Transverse colon (tissue), 4 donors: ENCODE measurements around the gene GALNT9. TPM values are rescaled to one million over a fixed set of nuclear protein-coding genes. Genes with fewer than 3 reads are reported as not detected.

Source experiments
- DNase-seq: peaks from one replicate; pipeline ENCODE4 v3.0.0-alpha.2; 2019
- H3K27ac ChIP-seq, 4 donors: fragments of 200-600 bp; sonication (generic); 2 replicates each; pipeline ENCODE4 v1.5.1; 2016 to 2018; ENCODE audit warnings: inconsistent platforms in 4 of 4
- H3K27me3 ChIP-seq: fragments of 200-600 bp; sonication (generic); 2 replicates; pipeline ENCODE4 v1.5.1; 2017; ENCODE audit warnings: inconsistent platforms
- H3K36me3 ChIP-seq, 4 donors: fragments of 200-600 bp; sonication (generic); 2 replicates each; pipeline ENCODE4 v1.5.1; 2017 to 2019; ENCODE audit warnings: inconsistent platforms in 4 of 4
- H3K4me1 ChIP-seq, 4 donors: fragments of 200-600 bp; sonication (generic); 2 replicates each; pipeline ENCODE4 v1.5.1; 2017 to 2020; ENCODE audit warnings: inconsistent platforms in 4 of 4
- H3K4me3 ChIP-seq, 4 donors: fragments of 200-600 bp; sonication (generic); 1 replicate in 1 of 4; 2 replicates in 3 of 4; pipeline versions ENCODE4 v1.5.1 to v1.6.1; 2017 to 2019; ENCODE audit warnings: inconsistent platforms in 4 of 4
- H3K9me3 ChIP-seq, 2 donors: fragments of 200-600 bp; sonication (generic); 2 replicates each; pipeline ENCODE4 v1.5.1; 2017 to 2019; ENCODE audit warnings: inconsistent platforms in 2 of 2
- CTCF ChIP-seq, 5 experiments: fragments of 200-600 bp in 3 of 5; fragments of 450-650 bp in 2 of 5; sonication (generic) in 3 of 5; IDR thresholded peaks; 1 replicate in 2 of 5; 2 replicates in 3 of 5; pipeline ENCODE4 v1.5.1; 2016 to 2017; ENCODE audit warnings: antibody characterized with exemption in 5 of 5, inconsistent platforms in 3 of 5, mild to moderate bottlenecking in 2 of 5, moderate library complexity in 1 of 5
- EP300 ChIP-seq: sonication (generic); formaldehyde crosslinking; IDR thresholded peaks from one replicate; pipeline ENCODE4 v1.6.1; 2017; ENCODE audit warnings: antibody characterized with exemption, low read depth
- POLR2A ChIP-seq: fragments of 450-650 bp; IDR thresholded peaks from one replicate; pipeline ENCODE4 v1.6.1; 2016; ENCODE audit warnings: antibody characterized with exemption, mild to moderate bottlenecking, moderate library complexity
- POLR2AphosphoS5 ChIP-seq, 3 donors: sonication (generic); formaldehyde crosslinking; IDR thresholded peaks; one replicate each; pipeline ENCODE4 v1.6.1; 2016; ENCODE audit warnings: antibody characterized with exemption in 3 of 3
- WGBS, 2 donors: methylation state at CpG; one replicate each; pipeline ENCODE4 v1.1.5; 2018; ENCODE audit warnings: low coverage in 1 of 2; 5-methylcytosine and 5-hydroxymethylcytosine counted together
- in situ Hi-C, 4 donors: fragments of 200-750 bp; cut with MboI; loops; one replicate each; pipeline versions ENCODE4 v1.15.0 to v1.15.1; 2017; ENCODE audit warnings: low sequenced_read_pairs in 3 of 4, low pct_ligation_motif_present in 1 of 4, low pct_unique_long_range_greater_than_20kb in 1 of 4
- intact Hi-C: fragments of 100-400 bp; cut with DNase I; formaldehyde crosslinking; loops from one replicate; pipeline ENCODE4 v1.15.1; 2023; ENCODE audit warnings: low total_unique reads
- total RNA-seq, 4 donors: library from RNA; depleted of rRNA; stranded (reverse); fragments of >200 nt; gene quantifications; one replicate each; pipeline ENCODE4 v1.1.0, GENCODE V29; 2016

GALNT9 gene
- total RNA-seq, 4 donors from 2014 or later, result 0.82 to 4.5 TPM; not detected in 2

GRCh38 chr12:132182206-132182710 is 147.1 kb downstream of the GALNT9 start:
- Histone ChIP-seq H3K9me3 (no peaks in the 10 kb centered on the region), H3K4me3 (no peak overlapping the region), H3K4me1 (no peaks in the 10 kb centered on the region), H3K36me3 (no peaks in the 10 kb centered on the region), H3K27me3 (peaks cover 27% of the 10 kb centered on the region), H3K27ac (no peak overlapping the region)
- no peak for DNase-seq
- TF ChIP-seq CTCF (IDR thresholded peaks at IDR 0.05), result no peak
- WGBS, 2 donors, result 91% methylated on average over 21 of the region's 21 CpGs; no CpG with 5 or more reads in 1 of the 2 donors
- intact Hi-C loops (no loop called here), in situ Hi-C loops (no loop called here)

GRCh38 chr12:132181570-132182200 is 147.7 kb downstream of the GALNT9 start:
- no peaks in the 10 kb centered on the region for H3K36me3 ChIP-seq
- in situ Hi-C loops (no loop called here), intact Hi-C loops (no loop called here)
- TF ChIP-seq CTCF (IDR thresholded peaks at IDR 0.05) (no peak), POLR2A (no peak), EP300 (no peak), POLR2AphosphoS5 (IDR thresholded peaks at IDR 0.05) (no peak)
- no peak for DNase-seq
- peaks cover 29% of the 10 kb centered on the region for H3K27me3 ChIP-seq
- no peaks in the 10 kb centered on the region for H3K4me1 ChIP-seq
- 85% methylated on average over 33 of the region's 33 CpGs; no CpG with 5 or more reads in 1 of the 2 donors for WGBS, 2 donors
- no peaks in the 10 kb centered on the region for H3K9me3 ChIP-seq
- no peak overlapping the region for H3K27ac ChIP-seq
- no peak overlapping the region for H3K4me3 ChIP-seq

- H3K4me3 ChIP-seq, result no peak overlapping the region
- WGBS, 2 donors, result 79 to 84% methylated on average over 12 to 30 of the region's 30 CpGs
- in situ Hi-C loops (no loop called here), intact Hi-C loops (no loop called here)
- H3K27me3 ChIP-seq, result peaks cover 32% of the 10 kb centered on the region
- no peaks in the 10 kb centered on the region for H3K36me3 ChIP-seq
- H3K27ac ChIP-seq, result no peak overlapping the region
- no peak for TF ChIP-seq POLR2AphosphoS5 (IDR thresholded peaks at IDR 0.05)
- no peak for TF ChIP-seq EP300
- no peak for TF ChIP-seq POLR2A
- TF ChIP-seq CTCF (IDR thresholded peaks at IDR 0.05), result no peak
- no peaks in the 10 kb centered on the region for H3K4me1 ChIP-seq
- DNase-seq, result no peak
- H3K9me3 ChIP-seq, result no peaks in the 10 kb centered on the region
These were observed 148.5 kb downstream of the GALNT9 start for GRCh38 chr12:132180648-132181546.

GRCh38 chr12:132179431-132180362 is 149.7 kb downstream of the GALNT9 start:
- no peaks in the 10 kb centered on the region for H3K36me3 ChIP-seq
- H3K4me1 ChIP-seq, result no peaks in the 10 kb centered on the region
- 82 to 100% methylated on average over 1 to 19 of the region's 19 CpGs for WGBS, 2 donors
- DNase-seq, result no peak
- intact Hi-C loops, result no loop called here
- TF ChIP-seq POLR2A (no peak), POLR2AphosphoS5 (IDR thresholded peaks at IDR 0.05) (no peak), CTCF (IDR thresholded peaks at IDR 0.05) (no peak)
- H3K27me3 ChIP-seq, result peaks cover 40% of the 10 kb centered on the region
- no peaks in the 10 kb centered on the region for H3K9me3 ChIP-seq
- no peak overlapping the region for H3K27ac ChIP-seq
- H3K4me3 ChIP-seq, result no peak overlapping the region
- in situ Hi-C loops, result no loop called here
